A549 (cell line): ENCODE measurements around the gene MACROD1. TPM values are rescaled to one million over a fixed set of nuclear protein-coding genes. Genes with fewer than 3 reads are reported as not detected.
A peak's percentile ranks its signal among the peaks of the same experiment; 100 is the strongest.

ENCODE experiments used
- ATAC-seq, 2 experiments: fragments of 200-7000 bp in 1 of 2; fragments of >200 bp in 1 of 2; cut with Nextera tagmentation in 1 of 2; cut with Tn5 transposase in 1 of 2; 3 replicates each; pipeline versions ENCODE4 v1.8.0 to v1.9.1; 2018 to 2020; ENCODE audit warnings: mild to moderate bottlenecking in 1 of 2, moderate library complexity in 1 of 2
- CTCF ChIA-PET: fragments of 300-600 bp; sonication (Branson Sonifier 250); formaldehyde crosslinking; extraction: SDS; loops from one replicate; lab custom pipeline; 2021; ENCODE audit warnings: antibody characterized with exemption, inconsistent platforms; lab: Yijun Ruan, JAX
- POLR2A ChIA-PET: fragments of 350-600 bp; formaldehyde crosslinking; extraction: SDS; loops from one replicate; lab custom pipeline; 2021; ENCODE audit warnings: antibody characterized with exemption, inconsistent platforms; lab: Yijun Ruan, JAX
- DNase-seq, 2 experiments: peaks; one replicate each; pipeline versions ENCODE4 v3.0.0 to v3.0.0-alpha.2; 2011 to 2016; ENCODE audit warnings: low read depth in 1 of 2, low spot score in 1 of 2
- FAIRE-seq: peaks from 2 replicates; lab custom pipeline; 2011; peaks lifted over from hg19 to GRCh38; lab: Jason Lieb, UNC
- H3K27ac ChIP-seq, 2 experiments: fragments of >200 bp; sonication (Bioruptor Twin); formaldehyde crosslinking; 3 replicates each; pipeline ENCODE4 v1.5.1; 2016 to 2017
- H3K4me1 ChIP-seq: fragments of >200 bp; sonication (Bioruptor Twin); formaldehyde crosslinking; 3 replicates; pipeline ENCODE4 v1.6.1; 2016
- H3K4me2 ChIP-seq: fragments of >200 bp; sonication (Bioruptor Twin); formaldehyde crosslinking; 3 replicates; pipeline ENCODE4 v1.6.1; 2016
- H3K4me3 ChIP-seq: fragments of >200 bp; sonication (Bioruptor Twin); formaldehyde crosslinking; 3 replicates; pipeline ENCODE4 v1.5.1; 2016
- H3K9me3 ChIP-seq: fragments of >200 bp; sonication (Bioruptor Twin); formaldehyde crosslinking; 3 replicates; pipeline ENCODE4 v1.6.1; 2016
- CBX8 ChIP-seq: fragments of 200-600 bp; sonication (generic); IDR thresholded peaks from 2 replicates; pipeline ENCODE4 v1.6.1; 2016
- CEBPB ChIP-seq, 2 experiments: fragments of >200 bp in 1 of 2; sonication (Bioruptor Twin) in 1 of 2; formaldehyde crosslinking in 1 of 2; IDR thresholded peaks; 2 replicates each; pipeline ENCODE4 v1.6.1; 2012 to 2016
- EHF ChIP-seq: fragments of 250-450 bp; sonication (Bioruptor Pico); IDR thresholded peaks from 2 replicates; pipeline ENCODE4 v1.5.0; 2020; ENCODE audit warnings: mild to moderate bottlenecking
- EHMT2 ChIP-seq: fragments of 200-600 bp; sonication (generic); IDR thresholded peaks from 2 replicates; pipeline ENCODE4 v1.6.1; 2016; ENCODE audit warnings: antibody characterized with exemption, low read depth, mild to moderate bottlenecking, moderate library complexity
- EP300 ChIP-seq, 2 experiments: fragments of >200 bp; sonication (Bioruptor Twin); formaldehyde crosslinking; IDR thresholded peaks; 2 replicates in 1 of 2; 3 replicates in 1 of 2; pipeline ENCODE4 v1.6.1; 2016 to 2017
- FOSB ChIP-seq: fragments of 250-450 bp; sonication (Bioruptor Pico); IDR thresholded peaks from 2 replicates; pipeline ENCODE4 v1.5.0; 2020; ENCODE audit warnings: mild to moderate bottlenecking, moderate library complexity
- HOXA7 ChIP-seq: fragments of 250-450 bp; sonication (Bioruptor Pico); IDR thresholded peaks from 2 replicates; pipeline ENCODE4 v1.5.0; 2020; ENCODE audit warnings: mild to moderate bottlenecking, moderate library complexity
- HOXB13 ChIP-seq: fragments of 250-450 bp; sonication (Bioruptor Pico); IDR thresholded peaks from 2 replicates; pipeline ENCODE4 v1.5.0; 2020; ENCODE audit warnings: low read depth, mild to moderate bottlenecking, moderate library complexity
- HOXB5 ChIP-seq: fragments of 250-450 bp; sonication (Bioruptor Pico); IDR thresholded peaks from 2 replicates; pipeline ENCODE4 v1.5.0; 2020; ENCODE audit warnings: mild to moderate bottlenecking, moderate library complexity
- JUNB ChIP-seq: fragments of >200 bp; sonication (Bioruptor Twin); formaldehyde crosslinking; IDR thresholded peaks from 2 replicates; pipeline ENCODE4 v1.6.1; 2016
- KDM1A ChIP-seq: fragments of 200-600 bp; sonication (generic); IDR thresholded peaks from 2 replicates; pipeline ENCODE4 v1.6.1; 2016; ENCODE audit warnings: low read depth, mild to moderate bottlenecking
- MYC ChIP-seq: IDR thresholded peaks from 2 replicates; pipeline ENCODE4 v1.6.1; 2012; ENCODE audit warnings: mild to moderate bottlenecking, inconsistent platforms, low read length, improper control_type of control experiment, borderline replicate concordance
- NPAS2 ChIP-seq: fragments of 250-450 bp; sonication (Bioruptor Pico); IDR thresholded peaks from 2 replicates; pipeline ENCODE4 v1.8.0; 2022; ENCODE audit warnings: mild to moderate bottlenecking, moderate library complexity, borderline replicate concordance
- NR3C1 ChIP-seq: fragments of >200 bp; sonication (Bioruptor Twin); formaldehyde crosslinking; IDR thresholded peaks from 3 replicates; pipeline ENCODE4 v1.6.1; 2017
- PHF8 ChIP-seq: fragments of 200-600 bp; sonication (generic); IDR thresholded peaks from 2 replicates; pipeline ENCODE4 v1.6.1; 2016; ENCODE audit warnings: low read depth, mild to moderate bottlenecking, antibody characterized with exemption, moderate library complexity, borderline replicate concordance
- RAD21 ChIP-seq, 2 experiments: fragments of >200 bp in 1 of 2; sonication (Bioruptor Twin) in 1 of 2; formaldehyde crosslinking in 1 of 2; IDR thresholded peaks in 1 of 2; conservative IDR thresholded peaks in 1 of 2; 2 replicates in 1 of 2; 3 replicates in 1 of 2; pipeline ENCODE4 v1.6.1; 2012 to 2018; ENCODE audit warnings: inconsistent platforms in 1 of 2
- RARB ChIP-seq: fragments of 250-450 bp; sonication (Bioruptor Pico); IDR thresholded peaks from 2 replicates; pipeline ENCODE4 v1.8.0; 2021; ENCODE audit warnings: mild to moderate bottlenecking, moderate library complexity
- RFX5 ChIP-seq: fragments of 450-650 bp; IDR thresholded peaks from 2 replicates; pipeline ENCODE4 v1.7.1; 2014; ENCODE audit warnings: antibody characterized with exemption, mild to moderate bottlenecking, moderate library complexity
- RNF2 ChIP-seq: fragments of 200-600 bp; sonication (generic); IDR thresholded peaks from 2 replicates; pipeline ENCODE4 v1.6.1; 2016; ENCODE audit warnings: low read depth, mild to moderate bottlenecking, antibody characterized with exemption, moderate library complexity, borderline replicate concordance
- ZC3H11A ChIP-seq: fragments of 450-650 bp; IDR thresholded peaks from 2 replicates; pipeline ENCODE4 v1.6.1; 2014; ENCODE audit warnings: antibody characterized with exemption, mild to moderate bottlenecking
- ZNF302 ChIP-seq: fragments of 250-450 bp; sonication (Bioruptor Pico); IDR thresholded peaks from 2 replicates; pipeline ENCODE4 v1.9.0; 2021; ENCODE audit warnings: inconsistent platforms, mild to moderate bottlenecking, moderate library complexity
- WGBS: methylation state at CpG from one replicate; pipeline ENCODE4 v1.1.6; 2017; ENCODE audit errors: missing lambda C conversion rate; 5-methylcytosine and 5-hydroxymethylcytosine counted together
- polyA plus RNA-seq, 4 experiments: library from polyadenylated mRNA; depleted of rRNA in 3 of 4; stranded (reverse); fragments of >200 nt; fragmentation: RNase III in 1 of 4; extraction: RNeasy Plus Mini Kit Qiagen cat#74134 plus additional on column Dnase treatment in 1 of 4; gene quantifications; 2 replicates in 3 of 4; 3 replicates in 1 of 4; pipeline ENCODE4 v1.2.3, GENCODE V29; 2011 to 2017
- TF ChIP-seq, protein P1 (sequence below): fragments of 200-600 bp; sonication (generic); IDR thresholded peaks from 2 replicates; pipeline ENCODE4 v1.6.1; 2016; ENCODE audit warnings: antibody characterized with exemption, mild to moderate bottlenecking, moderate library complexity
- TF ChIP-seq, protein P2 (sequence below): fragments of >200 bp; sonication (Bioruptor Twin); formaldehyde crosslinking; IDR thresholded peaks from 3 replicates; pipeline ENCODE4 v1.6.1; 2016
- TF ChIP-seq, protein P3 (sequence below): IDR thresholded peaks from 2 replicates; pipeline ENCODE4 v1.6.1; 2012; ENCODE audit warnings: low read depth, borderline replicate concordance
- TF ChIP-seq, protein P4 (sequence below): fragments of 450-650 bp; IDR thresholded peaks from 2 replicates; pipeline ENCODE4 v1.6.1; 2014; ENCODE audit warnings: antibody characterized with exemption
- TF ChIP-seq, protein P5 (sequence below): fragments of 150-350 bp; IDR thresholded peaks from 2 replicates; pipeline ENCODE4 v1.6.1; 2014; ENCODE audit warnings: low read depth, mild to moderate bottlenecking, low read length
- TF ChIP-seq, protein P6 (sequence below): fragments of >200 bp; sonication (Bioruptor Twin); formaldehyde crosslinking; IDR thresholded peaks from 2 replicates; pipeline ENCODE4 v1.6.1; 2016
- TF ChIP-seq, protein P7 (sequence below): fragments of 250-450 bp; sonication (Bioruptor Pico); IDR thresholded peaks from 2 replicates; pipeline ENCODE4 v1.5.0; 2021; ENCODE audit warnings: mild to moderate bottlenecking, moderate library complexity, borderline replicate concordance

MACROD1 gene
- polyA plus RNA-seq, 2 of the 4 experiments (the other 2 are of a cell fraction) = 15.1 to 16.6 TPM

DNA sequence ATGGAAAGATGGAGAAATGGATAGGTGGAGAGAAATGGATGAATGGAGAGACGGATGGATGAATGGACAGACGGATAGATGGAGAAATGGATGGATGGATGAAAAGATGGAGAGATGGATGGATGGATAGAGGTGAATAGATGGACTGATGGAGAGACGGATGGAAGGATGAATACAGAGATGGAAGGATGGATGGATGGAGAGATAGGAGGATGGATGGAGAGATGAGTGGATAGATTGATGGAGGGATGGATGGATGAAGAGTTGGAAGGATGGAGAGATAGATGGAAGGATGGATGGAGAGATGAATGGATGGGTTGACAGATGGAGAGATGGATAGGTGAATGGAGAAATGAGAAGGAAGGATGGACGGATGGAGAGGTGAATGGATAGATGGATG, 66.5 kb downstream of the MACROD1 start:
- ChIA-PET CTCF (no interaction called here), POLR2A (no interaction called here)
- H3K27ac ChIP-seq = no peak overlapping the region
- TF ChIP-seq, protein P1, sequence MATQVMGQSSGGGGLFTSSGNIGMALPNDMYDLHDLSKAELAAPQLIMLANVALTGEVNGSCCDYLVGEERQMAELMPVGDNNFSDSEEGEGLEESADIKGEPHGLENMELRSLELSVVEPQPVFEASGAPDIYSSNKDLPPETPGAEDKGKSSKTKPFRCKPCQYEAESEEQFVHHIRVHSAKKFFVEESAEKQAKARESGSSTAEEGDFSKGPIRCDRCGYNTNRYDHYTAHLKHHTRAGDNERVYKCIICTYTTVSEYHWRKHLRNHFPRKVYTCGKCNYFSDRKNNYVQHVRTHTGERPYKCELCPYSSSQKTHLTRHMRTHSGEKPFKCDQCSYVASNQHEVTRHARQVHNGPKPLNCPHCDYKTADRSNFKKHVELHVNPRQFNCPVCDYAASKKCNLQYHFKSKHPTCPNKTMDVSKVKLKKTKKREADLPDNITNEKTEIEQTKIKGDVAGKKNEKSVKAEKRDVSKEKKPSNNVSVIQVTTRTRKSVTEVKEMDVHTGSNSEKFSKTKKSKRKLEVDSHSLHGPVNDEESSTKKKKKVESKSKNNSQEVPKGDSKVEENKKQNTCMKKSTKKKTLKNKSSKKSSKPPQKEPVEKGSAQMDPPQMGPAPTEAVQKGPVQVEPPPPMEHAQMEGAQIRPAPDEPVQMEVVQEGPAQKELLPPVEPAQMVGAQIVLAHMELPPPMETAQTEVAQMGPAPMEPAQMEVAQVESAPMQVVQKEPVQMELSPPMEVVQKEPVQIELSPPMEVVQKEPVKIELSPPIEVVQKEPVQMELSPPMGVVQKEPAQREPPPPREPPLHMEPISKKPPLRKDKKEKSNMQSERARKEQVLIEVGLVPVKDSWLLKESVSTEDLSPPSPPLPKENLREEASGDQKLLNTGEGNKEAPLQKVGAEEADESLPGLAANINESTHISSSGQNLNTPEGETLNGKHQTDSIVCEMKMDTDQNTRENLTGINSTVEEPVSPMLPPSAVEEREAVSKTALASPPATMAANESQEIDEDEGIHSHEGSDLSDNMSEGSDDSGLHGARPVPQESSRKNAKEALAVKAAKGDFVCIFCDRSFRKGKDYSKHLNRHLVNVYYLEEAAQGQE = no peak
- TF ChIP-seq RAD21 (conservative IDR thresholded peaks at IDR 0.05 in 1 of 2, IDR thresholded peaks at IDR 0.05 in 1 of 2) = no peak
- TF ChIP-seq EHF = no peak
- TF ChIP-seq JUNB = no peak
- no peak for TF ChIP-seq ZC3H11A
- TF ChIP-seq PHF8 = no peak
- TF ChIP-seq RNF2 = no peak
- TF ChIP-seq, protein P2, sequence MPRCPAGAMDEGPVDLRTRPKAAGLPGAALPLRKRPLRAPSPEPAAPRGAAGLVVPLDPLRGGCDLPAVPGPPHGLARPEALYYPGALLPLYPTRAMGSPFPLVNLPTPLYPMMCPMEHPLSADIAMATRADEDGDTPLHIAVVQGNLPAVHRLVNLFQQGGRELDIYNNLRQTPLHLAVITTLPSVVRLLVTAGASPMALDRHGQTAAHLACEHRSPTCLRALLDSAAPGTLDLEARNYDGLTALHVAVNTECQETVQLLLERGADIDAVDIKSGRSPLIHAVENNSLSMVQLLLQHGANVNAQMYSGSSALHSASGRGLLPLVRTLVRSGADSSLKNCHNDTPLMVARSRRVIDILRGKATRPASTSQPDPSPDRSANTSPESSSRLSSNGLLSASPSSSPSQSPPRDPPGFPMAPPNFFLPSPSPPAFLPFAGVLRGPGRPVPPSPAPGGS = no peak
- TF ChIP-seq MYC = no peak
- TF ChIP-seq, protein P3, sequence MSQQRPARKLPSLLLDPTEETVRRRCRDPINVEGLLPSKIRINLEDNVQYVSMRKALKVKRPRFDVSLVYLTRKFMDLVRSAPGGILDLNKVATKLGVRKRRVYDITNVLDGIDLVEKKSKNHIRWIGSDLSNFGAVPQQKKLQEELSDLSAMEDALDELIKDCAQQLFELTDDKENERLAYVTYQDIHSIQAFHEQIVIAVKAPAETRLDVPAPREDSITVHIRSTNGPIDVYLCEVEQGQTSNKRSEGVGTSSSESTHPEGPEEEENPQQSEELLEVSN = no peak
- TF ChIP-seq FOSB = no peak
- TF ChIP-seq EHMT2 = no peak
- TF ChIP-seq RARB (CRISPR knock-in tag) = no peak
- TF ChIP-seq HOXB13 (CRISPR knock-in tag) = no peak
- no peak for TF ChIP-seq HOXB5 (CRISPR knock-in tag)
- no peak for TF ChIP-seq HOXA7
- no peak for TF ChIP-seq KDM1A
- no peak for TF ChIP-seq NR3C1
- TF ChIP-seq, protein P4, sequence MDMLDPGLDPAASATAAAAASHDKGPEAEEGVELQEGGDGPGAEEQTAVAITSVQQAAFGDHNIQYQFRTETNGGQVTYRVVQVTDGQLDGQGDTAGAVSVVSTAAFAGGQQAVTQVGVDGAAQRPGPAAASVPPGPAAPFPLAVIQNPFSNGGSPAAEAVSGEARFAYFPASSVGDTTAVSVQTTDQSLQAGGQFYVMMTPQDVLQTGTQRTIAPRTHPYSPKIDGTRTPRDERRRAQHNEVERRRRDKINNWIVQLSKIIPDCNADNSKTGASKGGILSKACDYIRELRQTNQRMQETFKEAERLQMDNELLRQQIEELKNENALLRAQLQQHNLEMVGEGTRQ = no peak
- no peak for TF ChIP-seq RFX5
- H3K4me3 ChIP-seq = no peak overlapping the region
- 84% methylated on average over 4 of the region's 4 CpGs for WGBS
- DNase-seq (no peak), ATAC-seq (no peak), FAIRE-seq (no peak)
- H3K4me1 ChIP-seq = peaks cover 9% of the 10 kb centered on the region
- H3K9me3 ChIP-seq = no peaks in the 10 kb centered on the region
- H3K4me2 ChIP-seq = no peak overlapping the region

DNA sequence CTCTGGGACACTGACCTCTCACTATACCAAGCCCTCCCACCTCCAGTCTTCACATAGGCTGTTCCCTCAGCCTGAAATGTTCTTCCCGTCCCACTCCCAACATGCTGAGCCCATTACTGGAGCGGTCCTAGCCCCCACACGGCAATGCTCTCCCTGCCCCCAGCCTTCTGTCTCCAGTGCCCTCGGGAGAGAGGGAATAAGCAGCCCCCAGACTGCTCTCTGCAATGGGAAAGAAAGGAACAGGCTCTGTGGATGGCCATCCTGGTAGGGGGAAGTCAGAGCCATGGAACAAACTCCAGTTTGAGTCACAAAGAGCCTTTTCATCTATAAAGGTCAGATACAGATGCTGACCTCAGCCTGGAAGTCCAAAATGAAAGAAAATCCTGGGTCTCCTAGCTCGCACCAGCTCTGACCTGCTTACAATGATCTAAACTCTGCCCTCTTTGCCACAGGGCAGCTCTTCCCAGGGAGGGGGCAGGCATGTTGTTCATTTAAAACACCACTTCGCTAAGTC, 67.5 kb downstream of the MACROD1 start:
- WGBS = 71% methylated on average over 6 of the region's 6 CpGs
- Histone ChIP-seq H3K4me3 (no peak overlapping the region), H3K4me2 (no peak overlapping the region), H3K27ac (peak overlapping the region in 1 of 2 experiments; percentile 11; a peak in 1 of 6 replicates), H3K9me3 (no peaks in the 10 kb centered on the region), H3K4me1 (peaks cover 20% of the 10 kb centered on the region)
- ChIA-PET POLR2A (no interaction called here), CTCF (interaction anchor here (1.0 to 3.2 kb wide), 2 partner anchors 34 to 54 kb away, joined by 3 to 11 read pairs; no protein-coding TSS in a partner anchor)
- FAIRE-seq (no peak), ATAC-seq (no peak), DNase-seq (no peak)
- TF ChIP-seq CBX8 (no peak), EP300 (IDR thresholded peaks at IDR 0.05) (no peak), MYC (no peak), EHMT2 (no peak), RNF2 (no peak), CEBPB (IDR thresholded peaks at IDR 0.05) (no peak), NPAS2 (CRISPR knock-in tag) (no peak), ZNF302 (CRISPR knock-in tag) (no peak), JUNB (no peak), HOXB13 (CRISPR knock-in tag) (no peak)
- TF ChIP-seq, protein P5, sequence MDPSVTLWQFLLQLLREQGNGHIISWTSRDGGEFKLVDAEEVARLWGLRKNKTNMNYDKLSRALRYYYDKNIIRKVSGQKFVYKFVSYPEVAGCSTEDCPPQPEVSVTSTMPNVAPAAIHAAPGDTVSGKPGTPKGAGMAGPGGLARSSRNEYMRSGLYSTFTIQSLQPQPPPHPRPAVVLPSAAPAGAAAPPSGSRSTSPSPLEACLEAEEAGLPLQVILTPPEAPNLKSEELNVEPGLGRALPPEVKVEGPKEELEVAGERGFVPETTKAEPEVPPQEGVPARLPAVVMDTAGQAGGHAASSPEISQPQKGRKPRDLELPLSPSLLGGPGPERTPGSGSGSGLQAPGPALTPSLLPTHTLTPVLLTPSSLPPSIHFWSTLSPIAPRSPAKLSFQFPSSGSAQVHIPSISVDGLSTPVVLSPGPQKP = no peak
- TF ChIP-seq, protein P6, sequence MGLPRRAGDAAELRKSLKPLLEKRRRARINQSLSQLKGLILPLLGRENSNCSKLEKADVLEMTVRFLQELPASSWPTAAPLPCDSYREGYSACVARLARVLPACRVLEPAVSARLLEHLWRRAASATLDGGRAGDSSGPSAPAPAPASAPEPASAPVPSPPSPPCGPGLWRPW = no peak
- TF ChIP-seq, protein P7, sequence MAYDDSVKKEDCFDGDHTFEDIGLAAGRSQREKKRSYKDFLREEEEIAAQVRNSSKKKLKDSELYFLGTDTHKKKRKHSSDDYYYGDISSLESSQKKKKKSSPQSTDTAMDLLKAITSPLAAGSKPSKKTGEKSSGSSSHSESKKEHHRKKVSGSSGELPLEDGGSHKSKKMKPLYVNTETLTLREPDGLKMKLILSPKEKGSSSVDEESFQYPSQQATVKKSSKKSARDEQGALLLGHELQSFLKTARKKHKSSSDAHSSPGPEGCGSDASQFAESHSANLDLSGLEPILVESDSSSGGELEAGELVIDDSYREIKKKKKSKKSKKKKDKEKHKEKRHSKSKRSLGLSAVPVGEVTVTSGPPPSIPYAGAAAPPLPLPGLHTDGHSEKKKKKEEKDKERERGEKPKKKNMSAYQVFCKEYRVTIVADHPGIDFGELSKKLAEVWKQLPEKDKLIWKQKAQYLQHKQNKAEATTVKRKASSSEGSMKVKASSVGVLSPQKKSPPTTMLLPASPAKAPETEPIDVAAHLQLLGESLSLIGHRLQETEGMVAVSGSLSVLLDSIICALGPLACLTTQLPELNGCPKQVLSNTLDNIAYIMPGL (CRISPR knock-in tag) = no peak
